ENCODE data around the gene HCFC1R1.
A peak's percentile ranks its signal among the peaks of the same experiment; 100 is the strongest.

HCFC1R1 gene

GRCh38 chr16:3030222-3031212 is 6.8 kb upstream of the HCFC1R1 start:
- no peak for DNase-seq

GRCh38 chr16:3029491-3030221 is 5.9 kb upstream of the HCFC1R1 start:
- DNase-seq: no peak

- DNase-seq: no peak
These were observed 5.1 kb upstream of the HCFC1R1 start for GRCh38 chr16:3028716-3029319.

- DNase-seq: peak; percentile 48
These were observed 4.4 kb upstream of the HCFC1R1 start for GRCh38 chr16:3027983-3028715.

- DNase-seq: no peak
These were observed 3.7 kb upstream of the HCFC1R1 start for GRCh38 chr16:3027489-3027795.

GRCh38 chr16:3026609-3027488 is 3.1 kb upstream of the HCFC1R1 start:
- no peak for DNase-seq

- DNase-seq: no peak
These were observed 2.2 kb upstream of the HCFC1R1 start for GRCh38 chr16:3026003-3026378.

GRCh38 chr16:3025032-3026002 is 1.6 kb upstream of the HCFC1R1 start:
- no peak for DNase-seq

GRCh38 chr16:3023415-3023668 is 400 bp downstream of the HCFC1R1 start:
- no peak for DNase-seq

- no peak for DNase-seq
These were observed 893 bp downstream of the HCFC1R1 start for GRCh38 chr16:3022684-3023414.

- no peak for DNase-seq
These were observed 1.5 kb downstream of the HCFC1R1 start for GRCh38 chr16:3022208-3022683.

GRCh38 chr16:3021449-3022207 is 2.1 kb downstream of the HCFC1R1 start:
- peak; percentile 14 for DNase-seq

GRCh38 chr16:3020604-3021448 is 2.9 kb downstream of the HCFC1R1 start:
- no peak for DNase-seq

- DNase-seq: no peak
These were observed 3.5 kb downstream of the HCFC1R1 start, which contains the start of gene TNFRSF12A for GRCh38 chr16:3020247-3020603. Gene TNFRSF12A (plus strand): TSS chr16:3020368. CDS start chr16:3020398, 30 bp downstream.

GRCh38 chr16:3019594-3020246 is 4.0 kb downstream of the HCFC1R1 start:
- no peak for DNase-seq

- DNase-seq: no peak
These were observed 5.8 kb downstream of the HCFC1R1 start, which contains the start of gene CLDN6 for GRCh38 chr16:3017794-3018506. Gene CLDN6 (minus strand): TSS chr16:3018183. CDS start chr16:3016021, 2,162 bp downstream.

- no peak for DNase-seq
These were observed 6.4 kb downstream of the HCFC1R1 start for GRCh38 chr16:3017344-3017743.

All from NCI-H748 treated with DMSO at 0.1 percent for 48 hours (cell line).